HFFc6 (cell line): ENCODE results near the gene CCNL2. TPM values are rescaled to one million over a fixed set of nuclear protein-coding genes. Genes with fewer than 3 reads are reported as not detected.
"Not testable (repeated sequence)": the region's sequence is repeated elsewhere in the genome, so short reads cannot be mapped to it uniquely, and the experiment has no call there.

ENCODE experiments used
- DNase-seq: peaks from one replicate; pipeline ENCODE4 v3.0.0-alpha.2; 2018
- H3K27ac Mint-ChIP-seq: 2 replicates; pipeline ENCODE4 v1.8.0; 2020; ENCODE audit warnings: mild to moderate bottlenecking, mixed read lengths
- H3K27me3 Mint-ChIP-seq: 2 replicates; pipeline ENCODE4 v1.8.0; 2021; ENCODE audit warnings: mild to moderate bottlenecking, moderate library complexity, mixed read lengths; ENCODE audit not compliant: insufficient read depth
- H3K36me3 Mint-ChIP-seq: 2 replicates; pipeline ENCODE4 v1.8.0; 2021; ENCODE audit warnings: low read depth, mixed read lengths
- H3K4me1 Mint-ChIP-seq: 2 replicates; pipeline ENCODE4 v1.8.0; 2020; ENCODE audit warnings: low read depth, mixed read lengths
- H3K4me3 Mint-ChIP-seq: 2 replicates; pipeline ENCODE4 v1.8.0; 2020; ENCODE audit warnings: mild to moderate bottlenecking, moderate library complexity, mixed read lengths
- H3K9me3 Mint-ChIP-seq: 2 replicates; pipeline ENCODE4 v1.8.0; 2020; ENCODE audit warnings: mild to moderate bottlenecking, mixed read lengths
- total RNA-seq, 6 experiments: library from RNA; stranded (reverse); fragmentation: NEBNext Ultra II Directional; extraction: Animal tissue kit (Norgen Biotek cat#: 25700); gene quantifications; 2 replicates in 1 of 6; 3 replicates in 5 of 6; pipeline ENCODE4 v1.2.3, GENCODE V29; 2021
- TF ChIP-seq, protein P1 (sequence below): fragments of 200-600 bp; sonication (generic); IDR thresholded peaks from 2 replicates; pipeline ENCODE4 v1.5.0; 2021; ENCODE audit warnings: antibody characterized with exemption, mild to moderate bottlenecking

CCNL2 gene
- total RNA-seq, 6 experiments from 2014 or later: 96.2 to 115 (median 104) TPM

GRCh38 chr1:1371746-1372711 lies 27.1 kb downstream of the CCNL2 start:
- H3K4me3 Mint-ChIP-seq: no peak overlapping the region; the same call in 1 of the 2 replicates
- DNase-seq: no peak

DNA sequence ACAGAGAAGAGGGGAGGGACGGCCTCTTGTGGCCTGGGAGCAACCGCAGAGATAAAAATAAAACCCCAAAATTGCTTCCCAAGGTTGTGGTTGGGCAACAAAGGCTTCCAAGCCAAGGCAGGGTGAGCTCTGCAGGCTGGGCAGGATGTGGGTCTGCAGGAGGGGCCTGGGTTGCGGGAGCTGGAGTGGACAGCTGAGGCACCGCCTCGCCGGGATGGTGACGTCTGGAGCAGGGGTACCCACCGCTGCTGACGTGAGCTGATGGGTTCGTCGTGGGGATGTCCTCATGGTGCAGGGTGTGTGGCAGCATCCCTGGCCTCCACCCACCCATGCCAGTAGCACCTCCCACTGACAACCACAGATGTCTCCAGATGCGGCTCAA lies 27.8 kb downstream of the CCNL2 start:
- H3K27me3 Mint-ChIP-seq: no peaks in the 10 kb centered on the region
- H3K4me3 Mint-ChIP-seq: no peak overlapping the region
- TF ChIP-seq, protein P1, sequence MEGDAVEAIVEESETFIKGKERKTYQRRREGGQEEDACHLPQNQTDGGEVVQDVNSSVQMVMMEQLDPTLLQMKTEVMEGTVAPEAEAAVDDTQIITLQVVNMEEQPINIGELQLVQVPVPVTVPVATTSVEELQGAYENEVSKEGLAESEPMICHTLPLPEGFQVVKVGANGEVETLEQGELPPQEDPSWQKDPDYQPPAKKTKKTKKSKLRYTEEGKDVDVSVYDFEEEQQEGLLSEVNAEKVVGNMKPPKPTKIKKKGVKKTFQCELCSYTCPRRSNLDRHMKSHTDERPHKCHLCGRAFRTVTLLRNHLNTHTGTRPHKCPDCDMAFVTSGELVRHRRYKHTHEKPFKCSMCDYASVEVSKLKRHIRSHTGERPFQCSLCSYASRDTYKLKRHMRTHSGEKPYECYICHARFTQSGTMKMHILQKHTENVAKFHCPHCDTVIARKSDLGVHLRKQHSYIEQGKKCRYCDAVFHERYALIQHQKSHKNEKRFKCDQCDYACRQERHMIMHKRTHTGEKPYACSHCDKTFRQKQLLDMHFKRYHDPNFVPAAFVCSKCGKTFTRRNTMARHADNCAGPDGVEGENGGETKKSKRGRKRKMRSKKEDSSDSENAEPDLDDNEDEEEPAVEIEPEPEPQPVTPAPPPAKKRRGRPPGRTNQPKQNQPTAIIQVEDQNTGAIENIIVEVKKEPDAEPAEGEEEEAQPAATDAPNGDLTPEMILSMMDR: no peak
- DNase-seq: no peak
- H3K27ac Mint-ChIP-seq: no peak overlapping the region
- peaks cover 11% of the 10 kb centered on the region; the same call in 1 of the 2 replicates for H3K4me1 Mint-ChIP-seq
- H3K36me3 Mint-ChIP-seq: no peaks in the 10 kb centered on the region
- H3K9me3 Mint-ChIP-seq: no peaks in the 10 kb centered on the region

More at GRCh38 chr1:1371746-1372711, 27.1 kb downstream of the CCNL2 start:
- Mint-ChIP-seq H3K36me3 (no peaks in the 10 kb centered on the region), H3K27ac (peak overlapping the region; percentile 59; the same call in 1 of the 2 replicates), H3K9me3 (no peaks in the 10 kb centered on the region), H3K4me1 (peaks cover 11% of the 10 kb centered on the region; the same call in 1 of the 2 replicates), H3K27me3 (no peaks in the 10 kb centered on the region)
- TF ChIP-seq, protein P1: peak; percentile 98

DNA sequence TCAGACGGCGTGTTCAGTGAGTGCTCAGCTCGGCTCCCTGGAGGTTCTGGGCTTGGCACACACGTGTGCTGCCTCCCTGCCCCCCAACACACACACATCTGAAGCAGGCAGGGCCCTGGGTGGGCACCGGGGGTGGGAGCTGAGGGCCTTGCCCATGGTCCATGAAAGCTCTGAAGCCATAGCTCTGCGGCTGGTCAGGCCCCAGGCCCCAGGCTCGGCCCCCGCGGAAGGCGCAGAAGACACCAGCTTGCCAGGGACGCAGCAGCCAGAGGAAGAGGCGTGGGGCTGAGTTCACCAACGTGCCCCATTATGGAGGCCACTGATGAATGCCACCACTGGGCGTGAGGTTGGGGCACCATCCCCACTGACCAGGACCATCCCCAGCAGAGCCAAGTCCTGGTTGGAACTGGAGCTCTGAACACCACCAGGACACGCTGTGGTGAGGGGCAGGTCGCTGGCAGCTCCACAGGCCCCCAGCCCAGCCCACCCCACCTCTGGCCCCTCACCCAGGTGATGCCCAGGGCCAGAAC lies 28.3 kb downstream of the CCNL2 start:
- TF ChIP-seq, protein P1: no peak
- Mint-ChIP-seq H3K9me3 (no peaks in the 10 kb centered on the region), H3K27me3 (no peaks in the 10 kb centered on the region), H3K4me3 (no peak overlapping the region), H3K36me3 (no peaks in the 10 kb centered on the region), H3K4me1 (peaks cover 11% of the 10 kb centered on the region; the same call in 1 of the 2 replicates), H3K27ac (no peak overlapping the region)
- no peak for DNase-seq

DNA sequence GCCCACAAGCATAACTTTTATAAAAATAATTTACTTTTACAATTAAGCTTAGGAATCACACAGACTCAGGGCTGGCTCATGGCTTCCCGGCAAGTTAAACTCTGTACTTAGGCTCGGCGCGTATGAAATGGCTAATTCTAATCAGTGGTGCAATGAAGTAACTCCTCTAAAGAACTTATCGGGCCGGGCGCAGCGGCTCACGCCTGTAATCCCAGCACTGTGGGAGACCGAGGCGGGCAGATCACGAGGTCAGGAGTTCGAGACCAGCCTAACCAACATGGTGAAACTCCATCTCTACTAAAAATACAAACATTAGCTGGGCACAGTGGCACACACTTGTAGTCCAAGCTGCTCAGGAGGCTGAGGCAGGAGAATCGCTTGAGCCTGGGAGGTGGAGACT lies 29.0 kb downstream of the CCNL2 start:
- H3K36me3 Mint-ChIP-seq, H3K4me3 Mint-ChIP-seq, H3K27me3 Mint-ChIP-seq, H3K9me3 Mint-ChIP-seq, DNase-seq, H3K27ac Mint-ChIP-seq: not testable (repeated sequence)
- H3K4me1 Mint-ChIP-seq: peaks cover 11% of the 10 kb centered on the region; the same call in 1 of the 2 replicates

GRCh38 chr1:1367315-1367714 lies 31.8 kb downstream of the CCNL2 start:
- no peaks in the 10 kb centered on the region for H3K36me3 Mint-ChIP-seq
- no peak overlapping the region for H3K27ac Mint-ChIP-seq
- H3K27me3 Mint-ChIP-seq: no peaks in the 10 kb centered on the region
- no peak overlapping the region for H3K4me3 Mint-ChIP-seq
- TF ChIP-seq, protein P1: no peak
- H3K4me1 Mint-ChIP-seq: peaks cover 6% of the 10 kb centered on the region
- H3K9me3 Mint-ChIP-seq: no peaks in the 10 kb centered on the region
- no peak for DNase-seq

- DNase-seq: no peak
- Mint-ChIP-seq H3K4me1 (peaks cover 8% of the 10 kb centered on the region), H3K9me3 (no peaks in the 10 kb centered on the region), H3K4me3 (no peak overlapping the region), H3K27ac (no peak overlapping the region), H3K36me3 (no peaks in the 10 kb centered on the region), H3K27me3 (no peaks in the 10 kb centered on the region; the same call in 1 of the 2 replicates)
- TF ChIP-seq, protein P1: no peak
These were observed 32.5 kb downstream of the CCNL2 start for GRCh38 chr1:1366699-1367066.
